ENCODE results near the gene TSPAN14.
"Not testable (repeated sequence)": the region's sequence is repeated elsewhere in the genome, so short reads cannot be mapped to it uniquely, and the experiment has no call there.

Gene TSPAN14, protein sequence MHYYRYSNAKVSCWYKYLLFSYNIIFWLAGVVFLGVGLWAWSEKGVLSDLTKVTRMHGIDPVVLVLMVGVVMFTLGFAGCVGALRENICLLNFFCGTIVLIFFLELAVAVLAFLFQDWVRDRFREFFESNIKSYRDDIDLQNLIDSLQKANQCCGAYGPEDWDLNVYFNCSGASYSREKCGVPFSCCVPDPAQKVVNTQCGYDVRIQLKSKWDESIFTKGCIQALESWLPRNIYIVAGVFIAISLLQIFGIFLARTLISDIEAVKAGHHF
- total RNA-seq, result 174 to 201 reads per million in 2 donors

GRCh38 chr10:80453842-80454512, at the start of gene TSPAN14:
Gene TSPAN14 (plus strand): TSS chr10:80454310. CDS start chr10:80489234, 34,924 bp downstream.
- DNase-seq, result peak; percentile 69

GRCh38 chr10:80405035-80405434, 49.1 kb upstream of the TSPAN14 start:
- no peak for DNase-seq

- DNase-seq, result no peak
Observed at GRCh38 chr10:80405626-80406025, 48.5 kb upstream of the TSPAN14 start.

- DNase-seq, result no peak
Observed at GRCh38 chr10:80406204-80406603, 47.9 kb upstream of the TSPAN14 start.

GRCh38 chr10:80407812-80408241, 46.3 kb upstream of the TSPAN14 start:
- DNase-seq, result no peak

DNA sequence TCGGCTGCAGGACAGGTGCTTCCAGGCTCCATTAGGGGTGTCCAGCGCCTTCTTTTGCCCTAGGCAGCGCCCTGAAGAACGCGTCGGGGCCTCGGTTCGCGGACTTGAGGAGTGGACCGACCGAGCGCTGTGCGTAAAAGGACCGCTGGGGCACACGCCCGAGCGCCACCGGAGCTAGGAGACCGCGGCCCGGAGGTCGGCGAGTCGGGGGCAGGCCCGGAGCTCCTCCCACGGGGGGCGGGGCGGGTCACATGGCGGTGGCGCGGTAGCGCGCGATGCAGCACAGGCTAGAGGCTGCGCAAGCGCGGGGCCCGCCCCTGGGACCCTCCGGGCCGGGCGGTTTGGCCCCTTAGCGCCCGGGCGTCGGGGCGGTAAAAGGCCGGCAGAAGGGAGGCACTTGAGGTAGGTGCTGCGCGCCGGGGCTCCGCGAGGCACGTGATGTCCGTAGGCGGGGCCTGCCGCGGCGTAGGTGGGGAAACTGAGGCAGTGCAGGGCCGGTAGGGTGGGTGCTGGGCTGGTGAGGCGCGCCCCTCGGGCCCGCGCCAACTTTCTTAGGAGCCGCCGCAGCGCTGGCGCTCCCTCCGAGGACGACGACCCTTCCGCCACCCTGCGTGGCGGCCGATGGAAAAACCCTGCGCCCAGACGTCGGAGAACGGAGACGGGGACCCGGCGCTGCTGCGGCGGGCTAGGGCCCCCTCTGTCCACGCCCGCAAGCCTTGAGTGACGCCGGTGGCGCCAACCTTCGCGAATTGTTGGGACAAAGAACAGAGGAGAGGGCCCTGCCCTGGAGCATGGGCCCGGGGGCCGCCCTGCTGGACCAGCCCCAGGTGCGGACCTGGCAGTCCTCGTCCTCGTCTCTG, 45.6 kb upstream of the TSPAN14 start, which contains the start of gene PRXL2A:
Gene PRXL2A (plus strand): TSS at position 310 of the 860 bp plus-strand sequence. CDS start 11,917 bp downstream, outside the sequence.
- DNase-seq, result peak; percentile 63

DNA sequence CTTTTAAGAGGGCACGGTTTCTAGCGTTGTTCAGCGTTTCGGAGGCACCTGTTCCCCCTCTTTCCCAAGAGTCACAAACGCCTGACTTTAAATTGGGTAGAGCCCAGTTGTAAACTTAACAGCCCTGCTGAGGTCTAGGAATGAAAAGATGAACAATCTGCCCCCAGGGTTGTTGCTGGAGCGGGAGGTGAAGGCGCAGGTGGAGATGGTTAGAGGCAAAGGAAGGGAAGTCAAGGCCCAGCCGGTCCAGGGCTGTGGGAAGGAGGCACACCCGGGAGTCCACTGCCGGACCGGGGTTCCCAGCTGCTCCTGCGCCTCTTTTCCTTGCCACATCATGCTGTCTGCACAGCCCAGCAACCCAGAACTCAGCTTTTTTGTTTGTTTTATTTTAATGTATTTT, 45.0 kb upstream of the TSPAN14 start:
- no peak for DNase-seq

GRCh38 chr10:80410122-80410521, 44.0 kb upstream of the TSPAN14 start:
- no peak for DNase-seq

- no peak for DNase-seq
Observed at GRCh38 chr10:80410578-80411145, 43.4 kb upstream of the TSPAN14 start.

DNA sequence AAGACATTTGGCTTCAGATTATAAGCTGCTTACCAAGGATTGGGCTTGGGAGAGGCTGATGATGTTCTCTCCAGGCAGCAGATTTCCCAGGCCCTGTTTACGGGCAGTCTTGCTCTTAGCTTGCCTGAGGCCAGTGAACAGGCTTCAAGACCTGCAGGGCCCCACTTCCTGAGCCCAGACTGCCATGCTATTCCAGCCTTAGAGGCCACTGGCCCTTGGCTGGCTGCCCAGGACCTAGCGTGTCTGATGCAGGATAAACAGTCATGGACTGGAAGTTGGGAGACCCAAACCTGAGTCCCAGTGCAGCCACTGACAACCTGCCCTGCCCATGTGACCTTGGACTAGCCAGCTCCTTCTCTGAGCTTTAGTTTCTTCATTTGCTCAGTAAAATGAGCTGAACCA, 42.8 kb upstream of the TSPAN14 start:
- DNase-seq, result no peak

GRCh38 chr10:80411681-80412220, 42.4 kb upstream of the TSPAN14 start:
- DNase-seq, result no peak

DNA sequence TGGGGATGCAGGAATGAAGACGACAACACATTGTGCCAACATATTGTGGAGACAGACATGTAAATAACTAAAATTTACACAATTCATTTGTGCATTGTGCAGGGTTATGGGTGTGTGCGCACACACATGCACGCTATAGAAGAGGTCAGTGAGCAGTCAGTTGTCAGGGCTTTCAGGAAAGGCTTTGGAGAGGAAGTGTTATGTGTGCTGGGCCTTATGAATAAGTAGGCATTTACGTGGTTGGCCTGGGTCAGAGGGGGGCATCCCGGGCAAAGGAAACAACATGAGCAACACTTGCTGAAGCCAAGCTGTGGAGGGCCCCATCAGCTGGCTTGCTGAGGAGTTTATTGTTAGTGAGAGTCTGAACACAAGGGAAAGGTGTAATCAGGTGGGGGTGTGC, 41.6 kb upstream of the TSPAN14 start:
- DNase-seq, result no peak

- no peak for DNase-seq
Observed at GRCh38 chr10:80413271-80413996, 40.7 kb upstream of the TSPAN14 start.

- no peak for DNase-seq
Observed at GRCh38 chr10:80414142-80414895, 39.8 kb upstream of the TSPAN14 start.

DNA sequence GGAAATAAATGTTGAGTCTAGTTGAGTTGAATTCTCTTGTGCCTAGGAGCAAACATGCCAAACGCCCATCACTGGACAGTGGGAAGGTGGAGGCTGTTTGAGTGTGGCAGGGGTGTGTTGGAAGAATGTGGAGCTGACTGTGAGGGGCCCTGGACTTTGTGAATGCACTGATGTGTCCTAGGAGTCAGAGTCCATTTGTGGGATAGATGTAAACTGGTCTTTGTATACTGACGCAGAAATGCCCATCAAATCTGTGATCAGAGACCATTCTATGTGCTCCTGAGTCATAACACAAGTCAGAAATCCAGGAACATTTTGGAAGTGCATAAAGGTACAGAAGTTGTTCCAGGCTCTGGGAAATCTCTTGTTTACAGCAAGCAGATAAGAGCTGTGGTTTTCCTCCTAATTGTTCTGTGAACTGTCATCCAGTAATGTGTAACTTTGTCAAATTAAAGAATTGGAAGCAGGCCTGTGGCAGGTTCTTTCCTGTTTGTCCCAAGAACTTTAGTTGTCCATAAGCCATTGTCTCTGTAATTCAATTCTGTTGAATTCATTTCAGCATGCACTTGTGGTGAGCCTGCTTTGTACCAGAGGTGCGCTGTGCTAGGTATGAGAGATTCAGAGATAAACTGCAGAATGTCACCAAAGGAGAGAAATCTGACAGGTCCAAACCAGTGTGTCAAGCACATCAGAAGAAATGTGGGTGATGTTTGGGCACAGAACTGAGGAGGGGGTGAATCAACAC, 38.2 kb upstream of the TSPAN14 start:
- DNase-seq, result no peak

DNA sequence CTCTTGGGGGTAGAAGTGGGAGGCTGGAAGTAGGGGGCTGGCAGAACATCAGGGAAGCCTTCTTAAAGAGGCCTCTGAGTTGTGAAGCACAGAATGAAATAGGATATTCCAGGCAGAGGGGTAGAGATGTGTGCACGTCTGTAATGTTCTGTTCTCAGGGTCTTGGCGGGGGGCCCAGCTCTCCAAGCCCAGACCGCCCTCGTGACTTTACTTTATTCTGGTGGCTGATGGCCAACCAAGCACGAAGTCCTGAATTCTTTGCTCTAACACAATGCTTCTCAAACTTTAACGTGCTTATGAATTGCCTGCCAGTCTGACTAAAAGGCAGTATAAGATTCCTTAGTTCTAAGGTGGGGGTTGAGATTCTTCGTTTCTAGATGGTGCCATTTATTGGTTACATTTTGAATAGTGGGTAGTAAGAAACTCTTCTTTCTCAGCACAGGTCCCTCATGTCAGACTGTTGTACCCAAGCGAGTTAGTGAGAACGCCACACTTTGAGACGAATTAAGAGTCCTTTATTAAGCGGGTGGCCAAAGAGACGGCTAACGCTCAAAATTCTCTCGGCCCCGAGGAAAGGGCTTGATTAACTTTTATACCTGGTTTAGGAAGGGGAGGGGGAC, 37.5 kb upstream of the TSPAN14 start:
- no peak for DNase-seq

DNA sequence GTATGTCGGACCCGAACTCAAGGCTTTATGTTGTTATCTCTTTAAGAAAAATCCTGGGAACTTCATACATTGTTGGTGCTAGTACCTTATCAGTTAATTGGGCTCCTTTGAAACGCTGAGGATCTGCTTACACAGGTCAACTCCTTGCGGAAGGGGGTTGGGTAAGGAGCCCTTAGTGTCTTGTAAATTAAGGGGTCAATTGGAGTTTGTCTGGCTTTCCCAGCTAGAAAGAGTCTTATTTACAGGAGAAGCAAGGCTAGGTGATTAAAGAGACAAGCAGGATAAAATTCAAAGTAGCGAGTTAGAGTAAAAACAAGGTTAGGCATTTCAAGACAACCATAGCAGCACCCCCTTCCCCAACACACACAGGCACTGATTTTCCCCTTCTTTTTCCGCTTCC, 36.9 kb upstream of the TSPAN14 start:
- DNase-seq, result not testable (repeated sequence)

DNA sequence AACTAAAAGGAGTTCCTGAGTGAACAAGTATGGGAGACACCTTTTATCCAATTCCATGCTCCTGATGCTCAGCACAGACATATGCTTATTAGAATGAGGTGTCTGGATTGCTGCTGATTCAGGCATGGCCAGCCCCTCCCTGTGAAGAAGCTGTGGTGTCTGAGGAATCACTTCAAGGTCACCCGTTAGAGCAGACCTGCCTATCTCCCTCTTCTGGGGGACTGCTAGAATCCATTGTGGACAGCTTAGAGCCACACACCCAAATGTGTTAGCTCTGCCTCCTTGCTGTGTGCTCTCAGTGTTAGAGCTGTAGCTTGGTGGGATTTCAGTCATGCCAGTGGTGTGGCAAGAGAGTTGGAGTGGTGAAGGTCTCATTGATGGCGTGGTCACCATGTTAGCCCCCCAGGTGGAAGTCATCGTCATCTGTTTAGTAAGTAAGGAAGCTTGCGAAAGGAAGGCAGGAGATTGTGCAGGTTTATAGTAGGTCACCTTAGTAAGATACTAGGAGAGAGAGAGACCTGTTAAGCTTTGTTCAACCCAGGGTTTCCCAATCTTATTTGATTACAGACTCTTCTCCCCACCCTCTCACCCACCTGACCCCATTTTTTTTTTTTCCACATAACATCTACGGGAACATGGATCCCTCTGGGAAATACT, 32.9 kb upstream of the TSPAN14 start:
- DNase-seq, result no peak

Measured in T-helper 9 cell (primary cell).